HuH-7.5 (cell line): ENCODE results near the gene KCTD2.
A peak's percentile ranks its signal among the peaks of the same experiment; 100 is the strongest.

ENCODE experiments used
- DNase-seq: peaks from one replicate; pipeline ENCODE4 v3.0.0; 2011; ENCODE audit warnings: low spot score

The KCTD2 gene

DNA sequence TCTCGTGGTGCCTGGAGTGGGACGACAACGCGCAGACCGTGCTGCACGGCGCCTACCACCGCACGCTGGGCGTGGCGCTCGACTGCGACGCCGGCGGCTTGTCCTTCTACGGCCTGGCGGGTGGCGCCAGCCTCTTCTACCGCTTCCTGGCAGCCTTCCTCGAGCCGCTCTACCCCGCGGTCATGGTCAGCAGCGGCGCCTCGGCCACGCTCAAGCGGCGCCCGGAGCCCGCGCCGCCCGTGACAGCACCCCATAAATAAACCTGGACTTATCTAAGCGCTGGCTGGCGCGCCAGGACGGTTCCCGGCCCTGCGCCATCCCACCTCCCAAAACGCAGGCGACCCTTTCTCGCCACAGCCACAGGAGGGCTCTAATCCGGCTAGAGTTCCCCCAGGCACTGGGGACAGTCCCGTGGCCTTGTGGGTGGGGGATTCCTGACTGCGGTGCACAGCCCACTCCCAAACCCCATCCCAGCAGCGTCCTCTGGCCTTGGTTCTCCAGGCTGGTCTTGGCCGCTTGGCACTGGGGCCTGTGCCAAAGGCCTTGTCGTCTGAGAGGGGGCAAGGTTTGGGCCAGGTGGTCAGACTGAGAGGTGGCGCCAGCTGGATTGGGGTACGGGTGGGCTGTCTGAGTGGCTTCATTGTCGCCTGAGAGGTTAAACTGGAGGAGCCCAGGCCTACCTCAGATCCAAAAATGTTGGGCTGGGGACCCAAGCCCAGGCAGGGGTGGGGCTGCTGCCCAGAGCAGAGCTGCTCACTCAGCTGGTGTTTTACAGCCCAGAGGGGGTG, 30.7 kb downstream of the KCTD2 start:
- DNase-seq = peak; percentile 47

DNA sequence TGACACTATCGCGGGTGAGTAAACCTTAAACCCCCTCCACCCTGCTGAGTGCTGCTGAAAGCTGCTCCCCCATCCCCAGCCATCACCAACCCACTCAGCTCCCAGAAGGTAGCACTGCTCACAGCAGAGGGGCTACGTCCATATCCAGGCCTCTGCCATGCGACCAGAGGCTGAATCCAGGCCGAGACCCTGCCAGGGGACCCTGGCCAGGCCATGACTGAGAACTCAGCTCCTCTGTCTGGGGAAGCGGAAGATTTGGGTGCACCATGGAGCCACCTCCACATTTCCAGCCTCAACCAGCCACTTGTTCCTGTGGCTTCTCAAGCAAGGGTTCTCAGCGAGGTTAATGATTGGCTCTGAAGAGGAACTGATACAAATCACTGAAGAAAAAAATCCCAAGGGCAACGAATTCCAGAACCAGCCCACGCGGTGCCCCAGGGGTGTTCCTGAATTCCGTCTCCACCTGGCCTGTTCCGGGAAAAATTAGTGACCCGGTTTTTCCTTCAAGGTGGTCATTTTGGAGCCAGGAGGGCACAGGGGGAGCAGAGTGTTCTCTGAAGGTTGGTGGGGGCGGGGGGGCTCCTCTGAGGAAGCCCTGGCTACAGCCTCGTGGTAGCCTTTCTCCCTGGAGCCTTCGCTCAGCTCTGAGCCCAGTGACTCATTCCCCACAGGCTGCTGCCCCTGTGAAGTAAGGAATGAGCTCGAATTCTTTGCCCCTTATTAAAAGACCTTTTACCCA, 31.4 kb downstream of the KCTD2 start:
- no peak for DNase-seq

DNA sequence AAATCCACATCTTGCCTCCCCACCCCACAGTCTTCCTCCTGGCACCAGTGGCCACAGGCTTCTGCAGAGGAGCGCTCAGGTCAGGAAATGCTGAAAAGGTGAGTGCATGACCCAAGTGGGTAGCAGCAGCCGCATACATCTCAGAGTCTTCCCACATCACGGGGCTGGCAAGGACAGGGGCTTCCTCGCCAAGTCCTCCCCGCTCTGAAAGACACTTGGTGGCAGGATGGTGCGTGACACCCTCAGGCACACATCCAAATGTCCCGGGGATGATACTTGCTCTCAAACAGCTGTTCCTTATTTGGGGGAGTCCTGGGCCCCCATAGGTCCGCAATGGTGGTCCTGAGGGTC, 32.0 kb downstream of the KCTD2 start:
- no peak for DNase-seq

DNA sequence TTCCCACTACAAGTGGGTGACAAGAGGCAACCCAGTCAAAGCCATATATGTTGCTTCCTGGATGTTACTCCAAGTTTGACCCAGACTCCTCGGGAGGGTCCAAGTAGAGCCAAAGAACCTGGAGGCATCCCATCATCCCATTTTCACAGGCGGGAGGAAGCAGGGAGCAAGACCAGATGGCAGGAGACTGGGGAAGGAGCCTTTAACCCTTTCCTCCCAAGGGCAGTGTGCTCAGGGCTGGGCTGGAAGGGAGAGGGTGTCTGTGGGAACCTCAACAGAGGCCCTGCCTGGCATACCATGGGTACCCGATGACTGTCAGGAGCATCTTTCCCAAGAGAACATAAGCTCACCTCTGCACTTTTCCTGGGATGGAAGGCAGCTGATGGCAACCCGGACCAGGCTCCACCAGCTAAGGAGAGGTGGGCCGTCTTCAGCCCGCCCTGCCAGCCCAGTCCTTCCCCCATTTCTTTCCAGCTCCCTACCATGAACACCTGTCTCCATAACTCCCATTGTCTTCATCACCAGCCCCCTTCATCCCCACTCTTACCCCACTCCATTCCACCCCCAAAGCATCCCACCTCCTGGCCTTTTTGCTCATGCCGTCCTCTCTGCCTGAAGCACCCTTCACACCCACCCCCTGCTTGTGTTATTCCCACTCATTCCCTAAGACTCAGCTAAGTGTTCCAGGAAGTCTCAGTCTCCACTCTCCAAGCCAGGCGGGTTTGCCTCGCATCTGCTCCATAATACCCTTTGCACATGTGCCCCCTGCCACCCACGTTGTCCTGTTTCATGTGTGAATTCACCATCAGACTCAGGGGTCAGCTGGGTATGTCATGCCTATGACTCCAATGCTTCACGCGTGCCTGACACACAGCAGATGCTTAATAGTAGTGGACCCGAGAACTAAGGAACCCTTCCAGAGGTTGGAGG, 34.9 kb downstream of the KCTD2 start:
- DNase-seq = no peak

- no peak for DNase-seq
Measured at GRCh38 chr17:75082683-75083082, 35.7 kb downstream of the KCTD2 start.

- DNase-seq = peak; percentile 66
Measured at GRCh38 chr17:75084039-75084660, 37.1 kb downstream of the KCTD2 start.

DNA sequence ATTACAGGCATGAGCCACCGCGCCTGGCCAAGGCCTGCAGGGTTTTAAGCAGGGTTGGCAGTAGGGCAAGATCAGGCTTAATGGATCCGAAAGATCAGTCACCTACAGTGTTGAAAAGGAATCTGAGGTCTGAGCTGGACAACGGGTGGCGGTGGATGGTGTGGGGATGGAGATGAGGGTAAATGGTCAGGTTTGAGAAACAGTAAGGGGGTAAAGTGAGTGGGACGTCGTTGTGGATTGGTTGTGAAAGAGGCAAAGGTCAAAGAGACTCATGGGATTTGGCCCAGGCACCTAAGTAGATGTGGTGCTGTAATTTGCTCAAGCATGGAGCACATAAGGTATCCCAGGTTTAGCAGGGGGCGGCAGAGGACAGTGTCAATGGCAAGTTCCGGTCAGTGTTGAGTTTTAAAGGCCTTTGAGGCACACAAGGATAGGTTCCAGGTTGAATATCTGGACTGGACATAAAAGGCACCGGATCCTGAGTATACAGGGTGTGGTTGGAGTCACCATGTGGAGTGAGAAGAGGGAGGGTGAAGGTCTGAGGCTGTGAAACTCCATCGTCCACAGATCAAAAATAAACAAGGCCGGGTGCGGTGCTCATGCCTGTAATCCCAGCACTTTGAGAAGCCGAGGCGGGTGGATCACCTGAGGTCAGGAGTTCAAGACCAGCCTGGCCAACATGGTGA, 39.6 kb downstream of the KCTD2 start:
- no peak for DNase-seq

DNA sequence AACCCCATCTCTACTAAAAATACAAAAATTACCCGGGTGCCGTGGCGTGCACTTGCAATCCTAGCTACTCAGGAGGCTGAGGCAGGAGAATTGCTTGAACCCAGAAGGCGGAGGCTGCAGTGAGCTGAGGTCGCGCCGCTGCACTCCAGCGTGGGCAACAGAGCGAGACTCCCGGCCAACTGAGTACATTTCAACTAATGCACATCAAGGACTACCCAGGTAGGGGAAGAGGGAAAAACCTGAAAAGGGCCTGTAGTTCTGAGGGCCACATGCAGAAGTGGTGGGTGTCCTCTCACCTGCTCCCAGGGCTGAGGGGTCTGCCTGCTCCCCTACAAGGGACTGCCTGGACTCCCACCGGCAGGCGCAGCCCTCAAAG, 40.1 kb downstream of the KCTD2 start:
- DNase-seq = no peak

DNA sequence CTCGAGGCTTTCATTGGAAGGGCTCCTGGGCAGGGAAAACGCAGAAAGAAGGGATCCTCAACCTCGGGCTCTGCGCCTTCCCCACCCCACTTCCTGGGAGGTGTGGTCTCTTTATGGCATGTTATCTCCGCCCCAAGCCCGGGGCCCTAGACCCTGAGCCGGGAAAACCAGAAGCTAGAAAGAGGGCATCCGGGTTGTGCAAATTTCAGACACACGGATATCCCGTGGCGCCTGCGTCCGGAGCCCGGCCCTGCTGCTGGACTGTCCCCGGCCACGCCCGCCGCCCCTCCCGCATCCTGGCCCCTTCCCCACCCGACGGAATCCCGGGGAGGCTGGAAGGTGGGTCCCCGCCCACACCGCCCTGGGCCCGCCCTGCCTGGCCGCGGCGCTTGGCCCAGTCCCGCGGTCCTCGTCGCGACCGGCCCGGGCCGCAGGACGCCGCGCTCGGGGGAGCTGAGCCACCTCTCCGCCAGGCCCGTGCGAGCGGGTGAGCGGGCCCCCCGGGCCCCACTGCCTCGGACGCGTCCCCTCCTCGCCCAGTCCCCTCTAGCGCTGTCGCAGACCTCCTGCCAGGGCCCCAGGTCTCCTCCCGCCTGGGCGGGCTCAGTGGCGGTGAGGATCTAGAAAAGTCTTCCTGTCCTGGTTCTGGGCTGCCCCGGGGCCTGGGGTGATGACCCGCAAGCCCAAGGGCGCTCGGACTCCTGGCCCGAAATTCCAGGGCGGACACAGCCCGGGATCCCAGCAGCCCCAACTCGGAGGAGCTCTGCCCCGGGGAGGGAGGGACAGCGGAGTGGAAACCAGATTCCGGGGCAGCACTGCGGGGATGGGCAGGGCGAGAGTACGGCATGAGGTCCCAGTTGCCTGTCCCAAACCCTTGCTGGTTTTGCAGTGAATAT, 40.8 kb downstream of the KCTD2 start, which contains the start of gene SLC16A5:
Gene SLC16A5 (plus strand): TSS at position 397 of the 896 bp plus-strand sequence. CDS start 5,683 bp downstream, outside the sequence.
- DNase-seq = peak; percentile 63

GRCh38 chr17:75088465-75089417, 41.7 kb downstream of the KCTD2 start:
- no peak for DNase-seq

DNA sequence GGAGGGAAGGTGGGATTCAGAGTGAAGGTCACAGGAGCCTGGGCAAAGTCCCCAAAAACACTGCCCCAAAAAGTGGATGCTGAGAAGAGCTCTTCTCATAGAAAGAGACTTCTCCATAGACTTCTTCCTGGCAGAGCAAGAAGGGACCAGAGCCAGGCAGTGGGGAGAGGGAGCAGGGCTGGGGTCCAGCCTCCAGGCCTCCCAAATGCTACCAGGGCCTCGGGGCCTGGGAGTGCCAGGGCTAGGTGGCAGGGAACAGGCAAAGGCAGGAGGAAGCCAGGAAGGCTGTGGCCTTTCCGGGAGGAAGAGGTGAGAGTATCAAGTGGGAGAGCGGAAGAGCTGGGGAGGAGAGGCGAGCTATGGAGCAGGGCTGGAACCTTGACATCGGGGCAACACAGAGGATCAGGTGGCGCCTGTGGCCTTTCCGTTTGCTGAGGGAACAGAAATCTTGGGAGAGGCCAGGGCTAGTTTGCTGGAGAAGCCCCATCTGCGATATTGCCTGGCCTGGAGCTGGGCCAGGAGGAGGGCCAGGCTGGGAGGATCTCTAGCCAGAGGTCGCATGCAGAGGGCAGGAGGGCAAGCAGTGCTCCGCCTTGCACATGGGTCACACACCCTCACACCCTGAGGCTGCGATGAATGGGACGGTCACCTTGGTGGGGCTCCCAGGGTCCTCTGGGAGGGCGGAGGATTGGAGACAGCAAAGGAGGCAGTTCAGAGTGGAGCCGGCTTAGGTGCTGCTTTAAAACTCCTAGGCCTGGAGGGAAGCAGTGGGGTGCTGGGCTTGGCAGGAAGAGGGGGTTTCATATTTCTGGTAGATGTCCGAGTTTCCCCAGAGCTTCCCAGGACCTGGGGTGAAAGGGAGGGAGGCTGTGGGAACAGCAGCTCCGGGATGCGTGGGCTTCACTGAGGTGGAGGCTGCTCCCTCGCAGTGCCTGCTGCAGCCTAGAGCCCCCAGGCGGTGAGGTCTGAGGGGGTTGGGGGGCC, 44.1 kb downstream of the KCTD2 start:
- peak; percentile 35 for DNase-seq

DNA sequence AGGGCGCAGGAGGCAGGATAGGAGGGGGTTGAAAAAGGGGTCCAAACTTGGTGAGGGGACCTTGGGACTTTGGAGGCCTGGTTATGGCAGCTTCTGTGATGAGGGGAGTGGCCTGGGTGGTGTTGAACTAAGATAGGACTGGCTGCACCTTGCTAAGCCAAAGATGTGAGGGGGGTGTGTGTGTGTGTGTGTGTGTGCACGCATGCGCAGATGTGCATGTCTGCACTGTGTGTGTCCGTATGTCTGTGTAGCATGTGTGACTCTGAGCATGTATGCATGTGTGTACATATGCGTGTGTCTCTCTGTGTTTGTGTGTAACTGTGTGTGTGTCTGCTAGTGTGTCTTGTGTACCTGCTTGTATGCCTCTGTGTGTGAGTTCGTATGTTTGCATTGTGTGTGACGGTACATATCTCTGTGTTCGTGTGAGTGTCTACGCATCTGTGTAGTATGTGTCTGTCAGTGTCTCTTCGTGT, 44.9 kb downstream of the KCTD2 start:
- no peak for DNase-seq

DNA sequence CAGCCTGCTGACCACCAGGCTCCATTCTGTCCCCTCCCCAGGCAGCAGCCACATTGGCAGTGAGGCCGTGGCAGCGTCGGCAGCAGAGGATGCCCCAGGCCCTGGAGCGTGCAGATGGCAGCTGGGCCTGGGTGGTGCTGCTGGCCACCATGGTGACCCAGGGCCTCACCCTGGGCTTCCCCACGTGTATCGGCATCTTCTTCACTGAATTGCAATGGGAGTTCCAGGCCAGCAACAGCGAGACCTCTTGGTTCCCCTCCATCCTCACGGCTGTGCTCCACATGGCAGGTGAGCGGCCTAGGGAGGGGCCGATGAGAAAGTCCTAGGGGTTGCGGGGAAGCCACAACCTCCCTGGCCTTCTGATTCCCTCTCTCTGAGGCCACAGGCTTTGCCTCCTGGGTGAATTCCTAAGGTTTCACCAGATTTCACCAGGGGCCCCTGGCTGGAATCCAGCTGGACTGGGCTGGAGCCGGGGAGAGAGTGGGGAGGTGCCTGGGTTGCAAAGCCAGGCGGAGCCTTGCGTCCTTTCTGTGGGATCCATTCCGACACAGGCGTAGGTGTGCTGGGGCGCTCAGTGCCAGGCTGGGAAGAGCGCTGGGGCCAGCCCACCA, 46.6 kb downstream of the KCTD2 start:
- DNase-seq = no peak

DNA sequence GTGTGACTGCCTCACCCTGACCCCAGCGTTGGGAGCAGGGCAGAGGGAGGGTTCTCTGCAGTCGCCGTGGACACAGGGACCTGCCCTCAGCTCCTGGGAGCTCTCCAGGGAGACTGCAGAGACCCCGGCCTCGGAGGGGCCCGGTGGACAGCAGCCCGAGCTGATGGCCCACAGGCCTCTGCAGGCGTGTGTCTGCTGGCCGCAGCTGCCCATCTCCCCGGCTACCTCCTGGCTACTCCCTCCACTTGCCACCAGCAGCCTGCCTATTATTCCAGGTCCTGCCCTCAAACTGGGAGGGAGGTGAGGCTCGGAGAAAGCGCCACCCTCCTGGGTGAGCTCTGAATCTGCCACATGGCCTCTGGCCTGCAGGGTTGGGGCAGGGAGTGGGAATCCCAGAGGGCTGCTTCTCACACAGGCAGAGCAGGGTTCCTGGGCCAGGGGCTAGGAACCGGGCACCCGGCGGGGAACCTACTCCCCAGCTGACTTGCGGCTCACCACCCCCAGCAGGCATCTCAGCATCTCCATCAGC, 47.9 kb downstream of the KCTD2 start:
- DNase-seq = no peak

GRCh38 chr17:75096082-75096625, 49.1 kb downstream of the KCTD2 start:
- DNase-seq = peak; percentile 74

GRCh38 chr17:75097865-75098264, 50.8 kb downstream of the KCTD2 start:
- DNase-seq = no peak

DNA sequence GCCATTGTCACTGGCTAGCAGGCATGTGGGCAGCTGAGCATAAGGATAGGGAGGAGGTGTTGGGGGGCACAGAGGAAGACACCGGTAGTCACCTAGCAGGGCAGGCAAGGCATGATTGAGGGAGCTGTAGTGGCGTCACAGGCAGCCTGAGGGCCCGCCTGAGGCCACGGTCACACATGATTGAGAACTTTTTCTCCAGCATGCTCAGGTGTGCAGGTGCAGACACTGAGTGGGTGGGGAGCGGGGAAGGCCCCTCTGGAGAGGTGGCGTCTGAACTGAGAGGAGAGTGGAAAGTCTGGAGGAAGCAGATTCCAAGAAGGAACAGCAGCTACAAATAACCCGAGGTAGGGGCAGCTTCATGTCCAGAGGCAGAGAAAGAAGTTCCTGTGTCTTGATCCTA, 51.8 kb downstream of the KCTD2 start:
- no peak for DNase-seq
